NCI-H187 (cell line): Measurements from ENCODE around the gene ANAPC16.
A peak's percentile ranks its signal among the peaks of the same experiment; 100 is the strongest.
"Not testable (repeated sequence)": the region's sequence is repeated elsewhere in the genome, so short reads cannot be mapped to it uniquely, and the experiment has no call there.

Experiments used
- DNase-seq, 2 experiments: peaks; one replicate each; lab custom pipeline; 2025; lab: John Stamatoyannopoulos, UW

The ANAPC16 gene

GRCh38 chr10:72244573-72245038 lies 28.8 kb downstream of the ANAPC16 start:
- DNase-seq: no peak

DNA sequence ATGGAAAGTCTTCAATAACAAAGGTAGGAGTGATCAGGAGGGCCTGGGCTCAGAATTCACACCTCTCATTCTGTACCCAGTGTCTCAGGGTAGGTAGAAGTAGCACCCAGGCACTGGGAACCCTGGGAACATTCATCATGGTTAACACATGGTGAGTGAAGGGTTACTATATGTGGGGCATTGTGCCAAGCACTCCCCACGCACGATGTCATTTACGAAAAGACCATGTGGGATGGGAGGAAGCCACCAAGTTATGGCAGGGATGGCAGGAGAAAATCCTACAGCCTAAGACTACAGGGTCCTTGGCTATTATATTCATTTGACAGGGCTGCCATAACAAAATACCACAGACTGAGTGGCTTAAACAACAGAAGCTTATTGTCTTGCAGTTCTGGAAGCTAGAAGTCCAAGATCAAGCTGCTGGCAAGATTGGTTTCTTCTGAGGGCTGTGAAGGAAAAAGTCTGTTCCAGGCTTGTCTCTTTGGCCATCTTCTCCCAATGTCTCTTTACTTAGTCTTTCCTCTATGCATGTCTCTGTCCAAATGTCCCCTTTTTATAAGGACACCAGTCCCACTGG lies 30.2 kb downstream of the ANAPC16 start:
- no peak for DNase-seq

- DNase-seq: no peak
These were observed 32.8 kb downstream of the ANAPC16 start for GRCh38 chr10:72248468-72249151.

GRCh38 chr10:72249176-72249862 lies 33.5 kb downstream of the ANAPC16 start:
- not testable (repeated sequence) for DNase-seq

DNA sequence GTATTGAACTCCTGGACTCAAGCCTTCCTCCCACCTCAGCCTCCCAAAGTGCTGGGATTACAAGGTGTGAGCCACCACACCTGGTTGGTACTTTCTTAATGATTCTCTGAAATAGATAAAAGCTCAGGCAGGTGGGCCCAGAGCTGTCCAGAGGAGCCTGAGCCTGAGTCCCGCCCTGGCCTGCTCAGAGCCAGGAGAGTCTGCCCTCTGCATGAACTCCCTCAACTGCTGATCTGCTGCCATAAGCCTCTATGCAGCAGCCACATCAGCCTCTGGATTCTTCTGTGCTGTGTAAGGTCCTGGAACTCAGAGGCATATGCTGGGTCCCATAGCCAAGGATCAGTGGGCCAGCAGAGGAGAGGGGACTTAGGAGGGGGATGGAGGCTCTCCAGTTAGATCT lies 34.9 kb downstream of the ANAPC16 start:
- no peak for DNase-seq

- no peak for DNase-seq
These were observed 35.8 kb downstream of the ANAPC16 start for GRCh38 chr10:72251635-72252034.

- no peak for DNase-seq
These were observed 37.2 kb downstream of the ANAPC16 start for GRCh38 chr10:72252972-72253371.

DNA sequence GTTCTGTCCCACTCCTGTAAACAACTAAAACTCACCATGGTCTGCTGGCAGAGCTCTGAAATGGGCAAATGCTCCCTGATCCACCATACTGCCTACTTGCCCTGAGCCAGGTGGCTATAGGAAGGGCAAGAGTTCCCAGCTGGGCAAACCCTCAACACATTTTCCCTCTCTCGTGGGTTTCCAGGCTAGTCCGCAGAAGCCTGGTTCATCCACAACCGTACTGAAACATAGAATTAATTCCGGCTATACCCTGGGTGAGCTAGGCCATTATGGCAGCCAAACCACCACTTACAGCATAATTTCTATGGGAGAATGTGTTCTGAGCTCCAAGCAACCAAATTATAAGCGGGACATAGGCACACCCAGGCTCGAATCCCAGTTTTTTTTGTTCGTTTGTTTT lies 37.8 kb downstream of the ANAPC16 start:
- no peak for DNase-seq

- no peak for DNase-seq
These were observed 39.2 kb downstream of the ANAPC16 start for GRCh38 chr10:72254813-72255568.

- no peak for DNase-seq
These were observed 40.3 kb downstream of the ANAPC16 start for GRCh38 chr10:72255977-72256729.

GRCh38 chr10:72257051-72257892 lies 41.5 kb downstream of the ANAPC16 start:
- DNase-seq: no peak

DNA sequence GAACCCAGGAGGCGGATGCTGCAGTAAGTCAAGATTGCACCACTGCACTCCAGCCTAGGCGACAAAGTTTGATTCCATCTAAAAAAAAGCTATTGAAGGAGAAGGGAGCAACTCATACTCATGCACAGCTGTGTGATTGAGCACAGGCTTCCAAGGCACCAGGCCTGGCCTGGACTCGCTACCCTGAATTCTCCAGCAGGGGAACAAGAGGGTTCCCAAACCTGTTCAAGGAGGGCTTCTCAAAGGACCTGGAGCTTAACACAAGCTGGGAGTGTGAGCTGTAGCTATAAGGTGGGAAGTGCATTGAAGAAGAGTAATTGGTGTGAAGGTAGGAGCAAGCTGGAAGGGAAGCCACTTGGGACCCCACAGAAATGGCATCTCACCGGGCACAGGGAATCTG lies 42.8 kb downstream of the ANAPC16 start:
- DNase-seq: no peak

GRCh38 chr10:72259491-72260238 lies 43.9 kb downstream of the ANAPC16 start:
- no peak for DNase-seq

- DNase-seq: peak; percentile 30 to 56
These were observed 44.6 kb downstream of the ANAPC16 start for GRCh38 chr10:72260239-72260975.

GRCh38 chr10:72260976-72261783 lies 45.4 kb downstream of the ANAPC16 start:
- no peak for DNase-seq

DNA sequence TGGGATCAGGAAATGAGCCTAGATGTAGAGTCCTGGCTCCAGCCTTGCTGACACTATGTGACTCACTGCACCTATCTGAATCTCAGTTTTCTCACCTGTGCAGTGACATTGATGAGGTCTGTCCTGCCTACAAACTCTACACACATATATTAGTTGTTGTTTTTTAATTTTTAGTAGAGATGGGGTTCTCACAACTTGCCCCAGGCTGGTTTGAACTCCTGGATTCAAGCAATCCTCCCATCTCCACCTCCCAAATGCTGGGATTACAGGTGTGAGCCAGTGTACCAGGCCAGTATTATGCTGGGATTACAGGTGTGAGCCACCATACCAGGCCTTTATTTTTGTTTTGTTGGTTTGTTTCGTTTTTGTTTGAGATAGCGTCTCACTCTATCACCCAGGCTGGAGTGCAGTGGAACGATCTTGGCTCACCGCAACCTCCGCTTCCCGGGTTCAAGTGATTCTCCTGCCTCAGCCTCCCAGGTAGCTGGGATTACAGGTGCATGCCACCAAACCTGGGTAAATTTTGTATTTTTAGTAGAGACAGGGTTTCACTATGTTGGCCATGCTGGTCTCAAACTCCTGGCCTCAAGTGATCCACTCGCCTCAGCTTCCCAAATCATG lies 46.1 kb downstream of the ANAPC16 start:
- no peak for DNase-seq

- peak; percentile 30 to 83 for DNase-seq
These were observed 47.9 kb downstream of the ANAPC16 start for GRCh38 chr10:72263613-72264241.

- DNase-seq: no peak
These were observed 48.7 kb downstream of the ANAPC16 start for GRCh38 chr10:72264536-72264935.
